HG03025 (cell line): ENCODE data around the gene STKLD1.
"Not testable (repeated sequence)": the region's sequence is repeated elsewhere in the genome, so short reads cannot be mapped to it uniquely, and the experiment has no call there.

ENCODE experiments used
- ATAC-seq: cut with Tn5 transposase; IDR thresholded peaks from one replicate; pipeline ENCODE4 v1.9.1; 2021; ENCODE audit warnings: mild to moderate bottlenecking, moderate library complexity; ENCODE audit not compliant: unreplicated experiment, low FRiP score

STKLD1 gene

GRCh38 chr9:133380734-133381133 is 4.6 kb downstream of the STKLD1 start:
- ATAC-seq: no peak

GRCh38 chr9:133382507-133383141 is 6.5 kb downstream of the STKLD1 start:
- no peak for ATAC-seq

- ATAC-seq: no peak
Measured at GRCh38 chr9:133383438-133383837, 7.3 kb downstream of the STKLD1 start.

- no peak for ATAC-seq
Measured at GRCh38 chr9:133384736-133385321, 8.7 kb downstream of the STKLD1 start.

- no peak for ATAC-seq
Measured at GRCh38 chr9:133385452-133385851, 9.3 kb downstream of the STKLD1 start.

GRCh38 chr9:133386338-133386737 is 10.2 kb downstream of the STKLD1 start:
- no peak for ATAC-seq

GRCh38 chr9:133387680-133388079 is 11.5 kb downstream of the STKLD1 start:
- no peak for ATAC-seq

- no peak for ATAC-seq
Measured at GRCh38 chr9:133389025-133389557, 12.9 kb downstream of the STKLD1 start.

- no peak for ATAC-seq
Measured at GRCh38 chr9:133389562-133389961, 13.4 kb downstream of the STKLD1 start.

- ATAC-seq: no peak
Measured at GRCh38 chr9:133390713-133391112, 14.5 kb downstream of the STKLD1 start.

- ATAC-seq: not testable (repeated sequence)
Measured at GRCh38 chr9:133391449-133391848, 15.3 kb downstream of the STKLD1 start.

GRCh38 chr9:133392308-133392707 is 16.1 kb downstream of the STKLD1 start:
- not testable (repeated sequence) for ATAC-seq

- ATAC-seq: no peak
Measured at GRCh38 chr9:133393399-133393798, 17.2 kb downstream of the STKLD1 start.

GRCh38 chr9:133394687-133395271 is 18.6 kb downstream of the STKLD1 start:
- no peak for ATAC-seq

GRCh38 chr9:133396952-133397351 is 20.8 kb downstream of the STKLD1 start:
- no peak for ATAC-seq

- ATAC-seq: no peak
Measured at GRCh38 chr9:133397370-133397769, 21.2 kb downstream of the STKLD1 start.

GRCh38 chr9:133397895-133398294 is 21.7 kb downstream of the STKLD1 start:
- no peak for ATAC-seq

GRCh38 chr9:133400292-133400691 is 24.1 kb downstream of the STKLD1 start:
- ATAC-seq: no peak

GRCh38 chr9:133401588-133401987 is 25.4 kb downstream of the STKLD1 start:
- no peak for ATAC-seq

- no peak for ATAC-seq
Measured at GRCh38 chr9:133402689-133403088, 26.5 kb downstream of the STKLD1 start.

- no peak for ATAC-seq
Measured at GRCh38 chr9:133403766-133404453, 27.7 kb downstream of the STKLD1 start.
